Measurements from ENCODE around the gene DYTN.

Gene DYTN

DNA sequence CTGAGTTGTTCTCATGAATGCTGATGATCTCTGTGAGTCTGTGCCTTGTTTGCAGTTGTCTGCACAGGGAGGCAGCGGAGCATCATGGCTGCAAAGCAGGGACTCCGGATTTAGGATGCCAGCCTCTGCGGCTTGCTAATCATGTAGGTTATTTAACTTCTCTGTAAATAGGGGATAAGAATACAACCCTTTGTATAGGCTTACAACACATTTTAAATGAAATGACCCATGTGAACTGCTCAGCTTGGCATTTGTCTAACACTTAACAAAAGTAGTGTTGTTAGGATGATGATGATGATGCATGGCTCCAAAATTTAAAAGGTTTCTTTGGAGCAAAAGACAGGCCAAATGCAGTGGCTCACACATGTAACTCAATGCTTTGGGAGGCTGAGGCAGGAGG is 19.4 kb downstream of the DYTN start:
- DNase-seq (ENCODE audit: low read depth), result no peak

DNA sequence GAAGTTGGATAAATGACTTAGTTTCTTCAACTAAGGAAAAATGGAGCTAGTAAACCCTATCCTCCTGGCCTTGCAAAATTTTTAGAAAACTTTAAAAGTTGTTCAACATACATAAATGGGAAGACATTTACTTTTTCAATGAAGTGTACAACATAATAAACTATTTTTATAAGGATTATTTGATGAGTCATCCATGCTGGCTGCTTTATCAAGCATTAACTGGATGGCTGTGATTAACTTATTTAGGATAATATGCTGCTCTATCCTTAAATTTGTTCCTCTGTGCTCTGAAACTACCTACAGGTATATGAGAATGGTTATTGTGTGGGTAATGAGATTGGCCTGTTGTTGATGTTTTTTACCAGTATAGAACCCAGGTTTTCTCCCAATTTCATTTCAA is 21.3 kb downstream of the DYTN start:
- DNase-seq (ENCODE audit: low read depth), result no peak

DNA sequence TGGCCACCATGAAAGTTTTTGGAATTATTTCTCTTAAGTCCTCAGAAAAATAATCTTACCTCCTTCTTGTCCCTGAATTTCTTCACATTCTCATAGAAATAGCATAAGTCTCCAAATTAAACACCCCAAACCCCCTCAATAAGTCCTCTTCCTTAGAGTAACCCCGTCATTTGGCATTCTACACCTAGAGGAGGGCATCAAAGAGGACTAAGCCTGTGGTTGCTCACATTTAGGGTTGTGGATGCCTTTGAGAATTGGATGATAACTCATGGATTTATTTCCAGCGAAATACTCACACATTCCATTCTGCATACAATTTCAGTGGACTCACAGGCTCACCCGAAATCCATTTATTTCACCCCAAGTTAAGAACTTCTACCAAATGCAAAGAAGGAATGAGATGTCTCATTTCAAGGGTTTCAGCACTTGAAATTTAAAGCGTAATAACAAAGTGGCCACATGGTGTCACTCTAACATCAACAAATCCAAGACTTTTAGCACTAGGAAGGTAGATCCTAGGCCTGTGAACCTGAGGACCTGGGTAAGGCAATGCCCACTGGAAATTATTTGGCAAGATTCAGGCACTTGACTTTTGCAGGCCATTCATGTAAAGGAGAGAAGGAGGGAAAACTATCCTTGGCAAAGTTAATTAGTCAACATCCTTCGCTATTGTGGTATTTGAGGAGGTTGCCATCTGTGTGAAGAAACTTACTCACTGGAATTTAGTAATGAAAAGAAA is 24.6 kb downstream of the DYTN start:
- peak; percentile 9 for DNase-seq (ENCODE audit: low read depth)

DNA sequence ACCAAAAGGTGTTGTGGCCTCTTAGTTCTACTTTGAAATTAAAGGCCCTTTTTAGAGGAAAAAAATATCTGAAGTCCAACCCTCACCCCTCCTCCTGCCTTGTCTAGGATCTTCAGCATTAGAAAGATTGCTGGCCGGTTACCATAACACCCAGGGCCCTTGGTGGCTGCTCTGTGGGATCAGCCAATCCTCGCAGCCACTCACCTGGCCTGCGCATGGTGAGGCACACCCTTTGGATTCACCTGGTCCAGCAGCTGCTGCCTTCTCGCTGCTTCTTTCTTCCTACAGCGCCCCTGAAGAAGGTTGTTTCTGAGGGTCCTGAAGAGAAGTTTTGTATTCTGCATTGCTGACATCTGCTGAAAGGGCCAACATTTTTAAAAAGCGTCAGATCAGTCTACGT is 25.2 kb downstream of the DYTN start:
- no peak for DNase-seq (ENCODE audit: low read depth)

DNA sequence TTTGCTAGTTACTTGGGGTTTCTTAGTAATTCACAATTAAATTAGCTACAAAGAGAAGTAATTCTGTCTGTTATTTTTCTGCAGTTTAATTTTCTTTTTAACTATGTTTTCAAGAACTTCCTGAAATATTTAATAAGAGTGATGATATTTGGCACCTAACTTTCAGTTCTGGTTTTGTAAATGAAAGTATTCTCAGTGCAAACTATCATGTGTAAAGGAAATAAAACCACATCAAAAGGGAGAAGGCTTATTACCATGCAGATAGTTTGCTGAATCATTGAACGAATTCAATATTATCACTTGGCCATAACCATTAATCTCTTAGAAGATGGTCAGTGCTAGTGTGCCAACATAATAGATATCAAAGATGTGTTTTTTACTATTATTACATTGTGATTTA is 29.2 kb downstream of the DYTN start:
- no peak for DNase-seq (ENCODE audit: low read depth)

DNA sequence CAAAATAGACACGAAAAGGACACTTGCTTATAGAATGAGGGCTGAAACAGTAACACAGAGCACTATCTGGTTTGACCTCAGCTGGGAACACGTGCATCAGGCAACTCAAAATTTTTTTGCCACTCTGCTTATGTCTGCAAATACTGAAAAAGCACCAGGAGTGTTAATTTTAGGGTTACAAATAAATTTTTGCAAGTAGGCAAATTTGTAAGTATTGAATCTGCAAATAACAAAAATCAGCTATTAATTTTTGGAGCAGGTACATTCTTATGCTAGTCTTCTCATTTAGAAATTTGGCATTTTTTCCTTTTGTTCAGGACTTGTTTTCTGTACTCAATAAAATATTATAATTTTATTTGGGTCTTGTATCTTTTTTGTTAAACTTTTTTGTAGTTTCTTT is 29.7 kb downstream of the DYTN start:
- DNase-seq (ENCODE audit: low read depth), result no peak

DNA sequence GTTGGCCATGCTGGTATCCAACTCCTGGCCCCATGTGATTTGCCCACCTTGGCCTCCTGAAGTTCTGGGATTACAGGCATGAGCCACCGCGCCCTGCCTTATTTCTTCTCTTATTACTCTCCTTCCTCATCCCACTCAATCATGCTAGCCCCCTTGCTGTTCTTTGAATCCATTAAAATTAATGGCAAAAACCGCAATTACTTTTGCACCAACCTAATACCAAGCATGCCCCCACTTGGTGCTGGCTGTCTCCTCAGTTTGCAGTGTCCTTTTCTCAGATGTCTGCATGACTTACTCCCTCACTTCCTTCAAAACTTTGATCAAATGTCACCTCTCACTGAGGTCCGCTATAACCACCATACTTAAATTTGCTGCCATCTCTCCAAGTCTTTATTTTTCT is 34.6 kb downstream of the DYTN start:
- no peak for DNase-seq (ENCODE audit: low read depth)

DNA sequence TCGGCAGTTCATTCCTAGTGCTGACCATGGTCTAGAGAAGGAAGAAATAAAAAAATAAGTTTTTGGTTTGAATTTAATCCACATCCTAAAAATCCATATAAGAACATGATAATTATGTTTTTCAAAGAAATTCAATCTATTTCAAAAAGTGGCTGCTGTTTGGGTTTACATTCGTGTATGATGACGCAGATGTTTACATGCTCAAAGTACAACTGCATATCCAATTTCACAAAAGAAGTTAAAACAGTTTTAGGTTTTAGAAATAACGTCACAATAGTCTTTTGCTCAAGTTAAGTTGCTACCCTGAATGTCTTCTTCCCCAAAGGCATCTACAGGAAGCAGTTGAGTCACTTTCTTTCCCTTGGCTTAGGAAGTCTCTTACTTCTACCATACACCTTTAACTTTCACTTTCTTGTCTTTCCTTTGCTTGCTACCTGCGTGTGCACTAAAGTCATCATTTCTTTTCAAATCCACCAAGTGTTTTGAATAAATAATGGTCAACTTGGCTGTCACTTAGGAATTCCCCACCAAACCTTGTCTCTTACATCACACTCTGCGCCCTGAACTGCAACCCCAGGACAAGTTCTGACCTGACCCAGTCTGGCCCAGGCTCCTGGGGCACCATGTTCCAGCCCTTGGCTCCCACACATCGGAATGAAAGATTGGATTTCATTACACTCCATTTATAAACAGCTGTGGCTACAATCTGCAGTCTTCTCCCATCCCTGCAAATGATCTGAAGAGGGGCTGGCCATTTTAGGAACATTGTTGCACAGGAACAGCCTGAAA is 47.5 kb downstream of the DYTN start:
- DNase-seq (ENCODE audit: low read depth), result no peak

DNA sequence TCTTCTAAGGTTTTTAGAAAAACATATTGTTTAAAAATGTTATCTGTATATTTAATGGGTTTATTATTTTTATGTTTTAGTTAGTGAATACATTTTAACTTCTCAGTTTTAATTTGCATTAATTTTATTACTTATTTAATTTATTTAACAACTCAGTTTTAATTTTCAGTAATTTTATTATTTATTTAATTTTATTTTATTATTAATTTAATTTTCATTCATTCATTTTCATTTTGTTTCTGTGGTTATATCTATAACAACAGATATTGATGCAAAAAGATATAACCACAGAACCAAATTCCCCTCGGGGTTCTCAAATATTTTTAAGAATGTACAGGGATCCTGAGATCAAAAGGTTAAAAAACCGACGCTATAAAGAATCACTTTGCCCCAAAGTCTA is 52.9 kb downstream of the DYTN start:
- DNase-seq (ENCODE audit: low read depth), result no peak

DNA sequence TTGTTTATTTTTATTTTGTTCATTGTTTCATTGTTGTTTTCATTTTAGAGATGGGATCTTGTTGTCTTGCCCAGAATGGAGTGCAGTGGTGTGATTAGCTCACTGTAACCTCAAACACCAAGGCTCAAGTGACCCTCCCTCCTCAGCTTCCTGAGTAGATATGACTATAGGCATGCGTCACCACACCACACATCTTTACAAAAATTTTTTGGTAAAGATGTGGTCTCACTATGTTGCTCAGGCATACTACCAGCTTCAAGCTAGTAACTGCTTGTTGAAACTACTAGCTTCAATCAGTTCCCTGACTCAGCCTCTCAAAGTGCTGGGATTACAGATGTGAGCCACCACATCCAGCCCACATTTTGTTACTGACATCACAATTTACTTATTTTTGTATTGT is 61.1 kb downstream of the DYTN start:
- DNase-seq (ENCODE audit: low read depth), result no peak

DNA sequence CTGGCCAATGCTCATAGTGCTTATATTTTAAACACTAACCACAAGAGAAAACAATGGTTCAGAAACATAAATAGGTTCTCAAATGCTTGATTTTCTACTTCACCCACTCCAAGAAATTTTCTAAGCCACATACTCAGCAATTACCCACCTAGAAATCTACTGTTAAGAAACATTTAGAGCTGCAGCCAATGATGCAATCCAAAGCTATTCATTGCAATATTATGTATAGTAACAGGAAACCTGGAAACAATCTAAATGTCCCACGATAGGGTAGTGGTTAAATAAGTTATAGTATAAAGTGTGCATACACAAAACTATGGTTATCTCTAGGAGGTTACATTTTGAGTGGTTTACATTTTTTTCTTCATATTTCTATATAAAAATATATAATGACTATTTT is 70.2 kb downstream of the DYTN start:
- no peak for DNase-seq (ENCODE audit: low read depth)

DNA sequence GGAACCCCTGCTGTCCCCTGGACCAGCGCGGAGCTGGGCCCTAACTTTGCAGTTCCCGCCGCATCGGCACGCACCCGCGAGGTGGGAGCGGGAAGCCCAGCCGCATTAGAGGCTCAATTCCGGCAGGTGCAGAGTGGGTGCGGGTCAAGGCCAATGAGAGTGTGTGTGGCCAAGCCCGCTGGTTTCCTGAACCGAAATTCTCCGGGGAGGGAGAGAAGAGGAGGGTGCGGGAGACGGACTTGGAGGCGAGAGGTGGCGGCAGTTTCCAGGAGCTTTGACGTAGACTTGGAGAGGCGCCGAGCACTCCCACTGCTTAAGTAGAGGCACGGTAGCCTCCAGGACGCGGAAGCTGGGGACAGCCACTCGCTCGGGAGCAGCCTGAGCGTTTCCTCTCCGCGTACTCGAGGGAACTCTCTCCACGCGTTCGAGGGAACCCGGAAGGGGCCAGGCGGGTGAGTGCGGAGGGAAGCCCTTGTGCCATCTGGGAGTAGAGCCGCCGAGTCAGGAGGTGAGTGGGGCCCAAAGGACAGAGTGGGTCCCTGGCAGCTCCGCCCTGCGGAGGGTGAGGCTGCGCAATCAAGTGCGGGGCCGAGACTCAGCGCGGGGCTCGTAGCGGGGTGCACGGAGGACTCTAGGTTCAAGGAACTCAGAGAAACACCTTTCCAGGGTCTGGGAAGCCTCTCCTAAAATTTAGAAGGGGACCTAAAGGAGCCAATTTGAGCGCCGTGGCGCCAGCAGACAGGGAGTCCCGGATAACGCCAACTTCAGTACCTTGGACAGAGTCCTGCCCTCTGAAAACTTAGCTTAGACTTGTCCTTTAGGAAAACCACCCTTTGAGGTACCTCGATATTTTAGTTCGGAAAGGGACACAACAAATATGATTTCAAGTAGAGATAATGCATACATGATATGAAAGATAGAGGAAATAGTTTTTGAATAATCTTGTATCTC is 75.8 kb downstream of the DYTN start, which contains the start of gene FAM237A:
Gene FAM237A, plus strand, starts transcription at position 413 of the 951 bp plus-strand sequence. CDS start 1,750 bp downstream, outside the sequence.
- DNase-seq (ENCODE audit: low read depth), result no peak

DNA sequence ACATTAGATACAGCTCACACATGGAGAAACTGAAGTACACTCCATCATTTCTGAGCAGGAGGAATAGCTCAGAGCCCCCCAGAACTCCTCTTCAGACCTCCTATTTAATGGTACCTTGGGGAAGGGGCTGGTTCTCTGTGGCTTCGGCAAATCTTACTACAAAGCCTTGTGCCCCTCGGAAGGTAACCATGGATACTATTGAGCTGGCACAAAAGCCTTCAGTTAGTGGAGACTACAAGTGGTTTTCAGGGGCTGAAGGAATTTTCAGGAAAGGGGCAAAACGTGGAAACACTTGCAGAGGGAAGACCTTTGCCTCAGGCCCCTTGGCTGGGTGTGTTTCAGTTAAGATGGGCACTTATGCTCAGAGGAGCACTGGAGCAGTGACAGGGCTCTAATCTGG is 77.0 kb downstream of the DYTN start:
- no peak for DNase-seq (ENCODE audit: low read depth)

DNA sequence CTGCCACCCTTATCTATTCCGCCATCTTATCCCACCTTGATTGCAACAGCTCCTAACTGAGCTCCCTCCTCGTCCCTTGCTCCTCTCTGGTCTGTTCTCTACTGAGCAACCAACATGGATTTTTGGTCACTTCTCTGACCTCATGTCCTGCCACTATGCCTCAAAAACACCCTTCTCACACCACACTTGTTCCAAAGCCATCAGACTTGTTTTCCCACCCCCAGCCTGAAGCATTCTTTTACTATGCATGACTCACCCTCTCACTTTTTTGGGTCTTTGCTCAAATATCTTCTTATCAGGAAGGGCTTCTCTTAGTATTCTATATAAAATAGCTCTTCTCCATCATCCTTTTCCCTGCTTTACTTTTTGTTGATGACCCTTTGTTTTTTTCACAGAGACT is 78.6 kb downstream of the DYTN start:
- DNase-seq (ENCODE audit: low read depth), result no peak

DNA sequence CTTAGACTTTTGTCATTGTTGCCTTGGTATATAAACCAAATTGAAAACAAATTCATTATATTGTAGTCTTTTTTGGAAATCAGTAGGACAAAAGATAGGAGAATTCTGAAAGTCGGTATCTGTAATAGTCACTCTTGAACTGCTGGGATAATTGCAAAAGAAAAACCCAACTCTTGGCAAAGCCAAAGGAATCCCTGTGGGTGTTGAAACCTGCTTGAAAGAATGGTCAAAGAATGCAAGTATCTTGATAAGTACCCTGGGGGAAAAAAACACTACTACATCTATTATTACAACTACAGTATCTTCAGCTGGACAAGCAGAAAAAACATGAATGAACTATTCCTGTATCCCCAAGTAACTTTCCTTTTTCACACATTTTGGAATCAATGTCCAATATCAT is 83.2 kb downstream of the DYTN start:
- DNase-seq (ENCODE audit: low read depth), result no peak

DNA sequence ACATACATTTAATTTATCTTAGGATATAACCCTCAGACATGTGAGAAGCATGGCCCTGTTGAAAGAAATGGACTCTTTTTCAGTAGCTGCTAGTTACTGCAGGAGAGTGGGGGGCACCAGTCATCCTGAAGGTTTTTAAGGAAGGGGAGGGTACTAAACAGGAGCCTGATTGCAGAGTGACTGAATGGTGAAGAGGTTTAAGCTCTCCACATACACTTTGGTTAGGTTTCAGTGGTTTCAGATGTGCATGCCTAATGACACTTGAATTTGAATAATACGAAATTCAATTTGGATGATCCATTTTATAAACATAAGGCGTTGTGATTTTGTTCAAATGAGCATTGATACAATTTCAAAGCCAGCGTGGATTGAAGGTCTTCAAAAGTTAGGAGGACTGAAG is 86.9 kb downstream of the DYTN start:
- DNase-seq (ENCODE audit: low read depth), result no peak

DNA sequence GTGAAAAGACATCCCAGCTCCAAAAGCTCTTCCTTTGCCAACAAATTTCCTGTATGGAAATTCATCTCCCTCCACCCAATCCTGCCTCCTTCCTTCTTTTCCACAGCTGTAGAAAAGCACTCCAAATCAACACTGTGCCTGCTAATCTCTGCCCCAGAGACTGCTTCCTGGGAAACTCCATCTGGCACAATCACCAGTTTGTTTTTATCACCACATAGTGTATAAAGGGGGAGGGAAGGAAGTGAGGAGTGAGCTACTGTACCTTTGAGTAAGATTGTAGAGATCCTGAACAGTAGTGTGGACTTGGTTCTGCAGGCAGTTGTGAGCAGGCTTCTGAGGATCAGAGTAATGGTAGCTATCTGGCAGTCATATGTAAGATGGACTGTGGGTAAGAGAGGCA is 90.6 kb downstream of the DYTN start:
- no peak for DNase-seq (ENCODE audit: low read depth)

DNA sequence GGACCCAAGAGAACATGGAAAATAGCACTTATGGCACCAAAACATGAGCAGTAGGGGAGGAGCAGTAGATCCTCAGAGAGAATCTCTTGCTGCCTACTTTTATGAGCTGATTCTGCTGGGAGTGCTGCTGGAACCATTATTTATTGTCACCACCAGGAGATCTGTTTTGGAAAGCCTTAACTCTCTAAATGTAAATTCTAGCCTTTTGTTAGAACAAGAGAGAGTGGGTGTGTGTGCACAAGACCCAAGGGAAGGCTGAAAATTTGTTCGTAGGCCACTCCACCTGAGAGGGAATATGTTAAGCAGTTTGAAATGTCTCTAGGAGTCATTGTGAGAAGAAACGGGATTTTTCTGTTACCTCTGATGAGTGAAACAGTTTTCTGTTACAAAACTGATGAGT is 92.1 kb downstream of the DYTN start:
- no peak for DNase-seq (ENCODE audit: low read depth)

DNA sequence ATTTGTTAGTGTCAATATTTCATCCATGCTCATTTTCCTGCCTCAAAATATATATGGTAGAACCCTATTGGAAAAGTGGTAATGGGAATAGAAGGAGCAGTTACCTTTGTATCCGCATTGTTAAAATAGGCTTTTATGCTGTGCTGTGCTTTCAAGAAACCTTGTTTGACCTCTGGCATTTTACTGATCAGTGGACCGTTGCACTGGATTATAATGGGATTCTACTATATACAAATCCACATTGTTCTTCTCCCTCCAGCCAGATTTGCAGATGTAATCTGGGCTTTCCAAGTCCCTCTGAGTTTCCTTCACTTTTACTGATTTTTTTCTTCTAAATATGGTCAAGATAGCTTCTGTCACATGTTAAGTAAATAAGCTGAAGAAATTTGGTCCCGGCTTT is 99.2 kb downstream of the DYTN start:
- no peak for DNase-seq (ENCODE audit: low read depth)

DNA sequence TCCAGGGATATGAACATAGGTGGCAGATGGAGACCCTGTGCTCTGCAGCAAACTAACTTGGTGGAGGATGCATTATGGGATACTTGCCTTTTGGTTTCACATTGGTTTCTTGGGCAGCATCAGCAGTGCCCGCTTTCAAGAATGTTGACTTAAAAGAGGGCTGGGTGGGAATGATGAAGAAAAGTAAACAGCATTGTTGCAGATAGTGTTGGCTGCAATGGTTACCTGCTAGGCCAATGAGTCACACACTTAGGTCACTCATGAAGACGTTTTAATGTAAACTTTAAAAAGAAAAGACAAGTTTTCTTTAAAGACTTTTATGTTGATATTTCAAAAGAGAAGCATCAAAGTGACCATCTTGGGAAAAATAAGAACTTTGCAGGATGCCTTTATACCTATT is 102.0 kb downstream of the DYTN start:
- DNase-seq (ENCODE audit: low read depth), result no peak

DNA sequence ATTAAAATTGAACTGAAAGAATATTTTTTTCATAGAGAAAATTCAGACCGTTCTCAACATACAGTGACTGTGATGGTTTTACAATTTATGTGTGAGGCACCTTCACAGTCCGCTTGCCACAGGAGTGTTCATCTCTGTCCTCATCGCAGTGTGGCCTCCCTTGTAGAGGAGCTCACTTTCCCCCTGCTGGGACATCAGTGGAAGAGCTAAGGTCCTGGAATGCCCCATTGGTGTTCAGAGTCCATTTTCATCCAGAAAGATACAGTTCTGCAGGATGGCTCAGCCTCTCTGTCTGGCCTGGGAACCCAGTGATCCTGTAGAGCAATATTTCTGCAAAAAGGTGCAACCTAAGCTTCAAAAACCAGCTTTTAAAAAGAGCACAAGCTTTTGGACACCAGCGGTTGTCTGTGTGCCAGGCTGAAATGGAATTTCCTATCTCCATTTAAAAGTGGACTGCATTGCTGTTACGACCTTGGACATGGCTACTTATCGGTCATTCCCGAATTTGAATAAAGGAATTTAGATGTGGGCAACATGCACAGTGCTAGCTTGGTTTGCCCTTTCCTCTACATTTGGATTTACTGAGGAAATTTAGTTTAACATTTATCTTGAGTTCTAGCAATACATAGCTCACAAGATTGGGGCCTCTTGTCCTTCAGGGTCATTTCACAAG is 102.6 kb downstream of the DYTN start:
- DNase-seq (ENCODE audit: low read depth), result peak; percentile 4

DNA sequence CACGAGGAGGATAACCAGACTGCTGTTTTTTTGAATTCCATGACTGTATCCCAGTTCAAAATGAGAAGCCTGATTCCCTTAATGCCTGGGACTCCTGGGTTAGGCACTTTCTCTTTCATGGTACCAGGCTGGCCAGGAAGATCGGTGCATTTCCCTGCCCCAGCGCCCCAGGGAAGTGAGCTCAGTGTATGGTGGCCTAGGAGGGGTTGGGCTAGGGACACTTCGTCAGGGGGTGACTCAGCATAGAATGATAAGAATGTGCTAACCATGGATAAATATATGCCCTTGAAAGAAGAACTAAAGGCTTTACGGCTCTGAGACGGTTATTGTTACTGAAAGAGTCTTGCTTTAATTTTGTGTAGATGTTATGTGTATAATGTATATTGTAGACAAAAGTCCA is 103.4 kb downstream of the DYTN start:
- peak; percentile 39 for DNase-seq (ENCODE audit: low read depth)

Measured in CMK (cell line).